ENCODE data around the gene SLC12A8. TPM values are rescaled to one million over a fixed set of nuclear protein-coding genes. Genes with fewer than 3 reads are reported as not detected.

SLC12A8 gene
- total and polyA plus RNA-seq, 2 of the 13 experiments (the other 11 are each of a cell fraction or from before 2014, with no cell fraction given) = 0.44 to 0.71 TPM

DNA sequence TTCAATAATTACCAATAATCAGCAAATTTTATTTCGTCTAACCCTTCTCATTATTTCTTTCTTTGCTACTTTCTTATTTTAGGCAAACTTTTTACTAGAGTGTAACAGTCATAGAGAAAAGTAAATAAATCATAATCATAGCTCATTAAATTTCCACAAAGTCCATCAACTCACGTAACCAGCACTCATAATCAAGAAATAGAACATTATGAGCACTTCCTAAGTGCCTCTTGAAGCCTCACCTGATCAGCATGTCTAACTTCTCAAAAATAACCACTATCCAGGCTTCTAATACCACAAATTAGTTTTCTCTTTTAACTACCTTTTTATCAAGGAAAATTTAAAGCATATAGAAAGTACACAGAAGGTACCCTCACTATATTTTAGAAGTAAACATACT, 38.4 kb upstream of the SLC12A8 start:
- TF ChIP-seq MAFK (conservative IDR thresholded peaks at IDR 0.05 in 1 of 2, IDR thresholded peaks at IDR 0.05 in 1 of 2; ENCODE audit: low read length in 2 of 2) = peak in 1 of 2 experiments; percentile 32; a peak in 1 of 4 replicates
- no peak for TF ChIP-seq MATR3 (CRISPR knock-in tag; IDR thresholded peaks at IDR 0.05)
- Histone ChIP-seq H3K27ac (ENCODE audit: extremely low read length, insufficient read depth, low read length) (no peak overlapping the region), H3K9ac (ENCODE audit: insufficient read depth, low read depth, low read length) (no peak overlapping the region), H3K27me3 (ENCODE audit: control insufficient read depth in 1 of 2, insufficient read depth in 2 of 2, low read length in 2 of 2) (no peaks in the 10 kb centered on the region), H4K20me1 (ENCODE audit: insufficient read depth, low read length) (no peaks in the 10 kb centered on the region; the same call in 1 of the 2 replicates), H3K4me1 (ENCODE audit: insufficient read depth, low read length) (no peaks in the 10 kb centered on the region), H3K9me3 (ENCODE audit: low read length) (no peaks in the 10 kb centered on the region), H3K36me3 (replicated peaks in 1 of 2; ENCODE audit: control insufficient read depth in 1 of 2, insufficient read depth in 2 of 2, low read length in 2 of 2) (no peaks in the 10 kb centered on the region; a peak in 1 of 5 replicates), H3K4me3 (replicated peaks in 1 of 3; ENCODE audit: insufficient read depth in 1 of 3, low read depth in 2 of 3, low read length in 3 of 3) (no peak overlapping the region), H2AFZ (ENCODE audit: low read length) (no peak overlapping the region), H3K4me2 (ENCODE audit: low read depth, low read length) (no peak overlapping the region), H3K79me2 (ENCODE audit: insufficient read depth, low read length) (no peaks in the 10 kb centered on the region)
- ChIA-PET POLR2A (no interaction called here), CTCF (ENCODE audit: low intra/inter-chr PET ratio, low total read pairs) (no interaction called here)
- intact Hi-C loops (cut with micrococcal nuclease; ENCODE audit: unreplicated experiment) = no loop called here
- FAIRE-seq (no peak), ATAC-seq (no peak), DNase-seq (ENCODE audit: low spot score) (no peak)
- 95% methylated on average over 2 of the region's 2 CpGs for WGBS (ENCODE audit: low lambda C conversion rate)
- in situ Hi-C loops (cut with HindIII; ENCODE audit: extremely low pct_ligation_motif_present, low pct_unique_long_range_greater_than_20kb) = no loop called here
- BruUV-seq (replicated peaks) = no TSS peak

DNA sequence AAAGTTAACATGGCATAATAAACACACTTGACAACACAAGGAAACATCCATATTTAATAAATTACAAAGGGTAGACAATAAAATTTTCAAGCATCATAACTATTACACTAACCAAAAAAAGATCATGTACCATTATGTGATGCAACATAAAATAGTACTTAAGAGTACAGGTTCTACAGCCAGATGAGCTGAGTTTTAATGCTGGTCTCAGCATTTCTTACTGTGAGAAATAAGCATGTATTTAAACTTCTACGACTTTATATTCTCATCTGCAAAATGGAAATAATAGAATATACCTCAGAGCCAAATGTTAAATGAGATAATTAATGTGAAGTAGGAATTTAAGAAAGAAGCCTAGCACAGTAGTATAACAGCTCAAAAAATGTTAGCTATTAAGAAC, 33.7 kb upstream of the SLC12A8 start:
- TF ChIP-seq MAFF (IDR thresholded peaks at IDR 0.05; ENCODE audit: low read depth, low read length) (peak; percentile 66), PAF1 (CRISPR knock-in tag; IDR thresholded peaks at IDR 0.05) (no peak), MAFK (conservative IDR thresholded peaks at IDR 0.05 in 1 of 2, IDR thresholded peaks at IDR 0.05 in 1 of 2; ENCODE audit: low read length in 2 of 2) (peak; percentile 77 to 85)
- H4K20me1 ChIP-seq (ENCODE audit: insufficient read depth, low read length) = no peaks in the 10 kb centered on the region; the same call in 1 of the 2 replicates
- WGBS (ENCODE audit: low lambda C conversion rate) = 100% methylated on average over 1 of the region's 1 CpG
- no peak overlapping the region for H3K4me3 ChIP-seq (replicated peaks in 1 of 3; ENCODE audit: insufficient read depth in 1 of 3, low read depth in 2 of 3, low read length in 3 of 3)
- ATAC-seq (no peak), DNase-seq (ENCODE audit: low spot score) (no peak), FAIRE-seq (no peak)
- intact Hi-C loops (cut with micrococcal nuclease; ENCODE audit: unreplicated experiment) = no loop called here
- no peaks in the 10 kb centered on the region for H3K4me1 ChIP-seq (ENCODE audit: insufficient read depth, low read length)
- no peaks in the 10 kb centered on the region; a peak in 1 of 5 replicates for H3K36me3 ChIP-seq (replicated peaks in 1 of 2; ENCODE audit: control insufficient read depth in 1 of 2, insufficient read depth in 2 of 2, low read length in 2 of 2)
- H3K27ac ChIP-seq (ENCODE audit: extremely low read length, insufficient read depth, low read length) = no peak overlapping the region
- no peak overlapping the region for H2AFZ ChIP-seq (ENCODE audit: low read length)
- H3K9ac ChIP-seq (ENCODE audit: insufficient read depth, low read depth, low read length) = no peak overlapping the region
- H3K9me3 ChIP-seq (ENCODE audit: low read length) = no peaks in the 10 kb centered on the region
- no peak overlapping the region for H3K4me2 ChIP-seq (ENCODE audit: low read depth, low read length)
- no TSS peak for BruUV-seq (replicated peaks)
- H3K79me2 ChIP-seq (ENCODE audit: insufficient read depth, low read length) = no peaks in the 10 kb centered on the region
- H3K27me3 ChIP-seq (ENCODE audit: control insufficient read depth in 1 of 2, insufficient read depth in 2 of 2, low read length in 2 of 2) = no peaks in the 10 kb centered on the region
- ChIA-PET POLR2A (no interaction called here), CTCF (ENCODE audit: low intra/inter-chr PET ratio, low total read pairs) (no interaction called here)
- in situ Hi-C loops (cut with HindIII; ENCODE audit: extremely low pct_ligation_motif_present, low pct_unique_long_range_greater_than_20kb) = no loop called here

All from HepG2 (cell line).